ENCODE results near the gene KRTAP5-6. TPM values are rescaled to one million over a fixed set of nuclear protein-coding genes. Genes with fewer than 3 reads are reported as not detected.
A peak's percentile ranks its signal among the peaks of the same experiment; 100 is the strongest.

KRTAP5-6 gene
- total and polyA plus RNA-seq, 7 donors: not detected

DNA sequence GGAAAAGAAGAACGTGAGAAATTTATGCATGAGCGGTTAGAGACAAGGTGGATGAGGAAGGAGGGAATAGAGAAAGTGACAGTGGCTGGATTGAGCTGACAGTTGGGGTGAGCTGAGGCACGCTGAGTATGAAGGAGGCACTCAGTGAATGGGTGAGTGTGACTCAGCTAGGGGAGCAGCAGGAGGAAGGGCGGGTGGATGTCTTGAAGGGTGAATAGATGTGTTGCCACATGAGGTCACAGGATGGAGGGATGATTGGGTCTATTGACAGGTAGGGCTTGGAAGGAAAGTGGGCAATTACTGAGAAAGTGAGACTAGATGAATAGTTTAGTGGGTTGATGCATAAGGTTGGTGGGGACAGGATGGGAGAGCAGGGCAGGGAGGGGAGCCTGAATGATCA, 45.4 kb downstream of the KRTAP5-6 start:
- WGBS, 3 donors: 78 to 81% (median 81%) methylated on average over 4 of the region's 4 CpGs
- Histone ChIP-seq H3K36me3 (ENCODE audit: insufficient read depth in 1 of 2, low read depth in 1 of 2) (no peaks in the 10 kb centered on the region), H3K27me3 (ENCODE audit: insufficient read depth in 3 of 3, low read length in 2 of 3) (peaks cover 0 to 14% (median 4%) of the 10 kb centered on the region in 3 donors), H3K9me3 (no peaks in the 10 kb centered on the region), H3K4me1 (peaks cover 23% of the 10 kb centered on the region), H3K4me3 (no peak overlapping the region), H3K27ac (no peak overlapping the region)
- DNase-seq (no peak), ATAC-seq (no peak)
- intact Hi-C loops (cut with DNase I): loop anchor here in 1 of 2 donors (10.0 kb wide), 1 partner anchor 92 kb away; the partner anchor contains the start of genes SYT8 and TNNI2
- TF ChIP-seq, protein P1, sequence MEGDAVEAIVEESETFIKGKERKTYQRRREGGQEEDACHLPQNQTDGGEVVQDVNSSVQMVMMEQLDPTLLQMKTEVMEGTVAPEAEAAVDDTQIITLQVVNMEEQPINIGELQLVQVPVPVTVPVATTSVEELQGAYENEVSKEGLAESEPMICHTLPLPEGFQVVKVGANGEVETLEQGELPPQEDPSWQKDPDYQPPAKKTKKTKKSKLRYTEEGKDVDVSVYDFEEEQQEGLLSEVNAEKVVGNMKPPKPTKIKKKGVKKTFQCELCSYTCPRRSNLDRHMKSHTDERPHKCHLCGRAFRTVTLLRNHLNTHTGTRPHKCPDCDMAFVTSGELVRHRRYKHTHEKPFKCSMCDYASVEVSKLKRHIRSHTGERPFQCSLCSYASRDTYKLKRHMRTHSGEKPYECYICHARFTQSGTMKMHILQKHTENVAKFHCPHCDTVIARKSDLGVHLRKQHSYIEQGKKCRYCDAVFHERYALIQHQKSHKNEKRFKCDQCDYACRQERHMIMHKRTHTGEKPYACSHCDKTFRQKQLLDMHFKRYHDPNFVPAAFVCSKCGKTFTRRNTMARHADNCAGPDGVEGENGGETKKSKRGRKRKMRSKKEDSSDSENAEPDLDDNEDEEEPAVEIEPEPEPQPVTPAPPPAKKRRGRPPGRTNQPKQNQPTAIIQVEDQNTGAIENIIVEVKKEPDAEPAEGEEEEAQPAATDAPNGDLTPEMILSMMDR (IDR thresholded peaks at IDR 0.05): no peak

DNA sequence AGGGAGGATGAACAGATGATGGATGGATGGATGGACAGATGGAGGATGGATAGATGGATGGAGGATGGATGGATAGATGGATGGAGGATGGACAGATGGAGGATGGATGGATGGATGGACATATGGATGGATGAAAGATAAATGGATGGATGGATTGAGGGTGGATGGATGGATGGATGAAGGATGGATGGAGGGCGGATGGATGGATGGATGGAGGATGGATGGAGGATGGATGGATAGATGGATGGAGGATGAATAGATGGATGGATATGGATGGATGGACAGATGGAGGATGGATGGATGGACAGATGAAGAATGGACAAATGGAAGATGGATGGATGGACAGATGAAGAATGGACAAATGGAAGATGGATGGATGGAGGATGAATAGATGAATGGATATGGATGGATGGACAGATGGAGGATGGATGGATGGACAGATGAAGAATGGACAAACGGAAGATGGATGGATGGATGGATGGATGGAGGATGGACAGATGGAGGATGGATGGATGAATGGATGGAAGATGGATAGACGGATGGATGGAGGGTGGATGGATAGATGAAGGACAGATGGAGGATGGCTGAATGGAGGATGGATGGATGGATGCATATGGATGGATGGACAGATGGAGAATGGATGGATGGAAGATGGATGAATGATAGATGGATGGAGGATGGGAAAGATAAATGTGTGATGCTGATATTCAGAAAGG, 46.0 kb downstream of the KRTAP5-6 start:
- H3K27me3 ChIP-seq (ENCODE audit: insufficient read depth in 3 of 3, low read length in 2 of 3): peaks cover 0 to 9% (median 1%) of the 10 kb centered on the region in 3 donors
- H3K27ac ChIP-seq: no peak overlapping the region
- 89 to 91% (median 90%) methylated on average over 3 of the region's 3 CpGs for WGBS, 3 donors
- intact Hi-C loops (cut with DNase I): loop anchor here in 1 of 2 donors (10.0 kb wide), 1 partner anchor 92 kb away; the partner anchor contains the start of genes SYT8 and TNNI2
- DNase-seq (no peak), ATAC-seq (no peak)
- H3K4me1 ChIP-seq: peaks cover 23% of the 10 kb centered on the region
- TF ChIP-seq, protein P1 (IDR thresholded peaks at IDR 0.05): no peak
- no peak overlapping the region for H3K4me3 ChIP-seq
- H3K36me3 ChIP-seq (ENCODE audit: insufficient read depth in 1 of 2, low read depth in 1 of 2): no peaks in the 10 kb centered on the region
- no peaks in the 10 kb centered on the region for H3K9me3 ChIP-seq

DNA sequence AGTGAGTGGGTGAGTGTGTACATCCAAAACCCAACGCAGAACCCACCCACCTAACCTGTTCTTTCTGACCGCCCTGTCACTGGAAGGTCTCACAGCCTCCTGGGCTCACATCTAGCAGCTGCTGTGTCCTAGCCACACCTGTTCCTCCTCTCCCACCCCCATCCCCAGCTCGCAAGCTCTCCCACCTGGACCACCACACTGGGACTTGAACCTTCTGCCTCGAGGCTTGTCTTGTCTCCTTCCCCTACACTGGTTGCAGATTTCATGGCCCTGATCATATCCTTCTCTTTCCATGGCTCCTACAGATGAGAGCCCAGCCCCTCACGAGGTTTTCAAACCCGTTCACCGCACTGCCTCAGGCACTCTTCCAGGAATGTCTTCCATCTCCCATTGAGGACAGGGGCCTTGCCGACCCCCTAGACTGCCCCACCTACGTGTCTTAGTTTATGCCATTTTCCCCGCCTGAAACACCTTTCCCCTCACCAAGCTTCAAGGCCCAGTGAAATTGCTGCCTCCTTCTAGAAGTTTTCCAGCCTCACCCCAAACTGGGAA, 46.7 kb downstream of the KRTAP5-6 start:
- TF ChIP-seq, protein P1 (IDR thresholded peaks at IDR 0.05): no peak
- peaks cover 0 to 4% (median 1%) of the 10 kb centered on the region in 3 donors for H3K27me3 ChIP-seq (ENCODE audit: insufficient read depth in 3 of 3, low read length in 2 of 3)
- DNase-seq (peak in 1 of 2 donors; percentile 40), ATAC-seq (no peak)
- 82 to 88% (median 84%) methylated on average over 10 of the region's 10 CpGs for WGBS, 3 donors
- no peaks in the 10 kb centered on the region for H3K9me3 ChIP-seq
- no peak overlapping the region for H3K4me3 ChIP-seq
- intact Hi-C loops (cut with DNase I): loop anchor here in 1 of 2 donors (10.0 kb wide), 1 partner anchor 91 kb away; the partner anchor contains the start of genes SYT8 and TNNI2
- H3K36me3 ChIP-seq (ENCODE audit: insufficient read depth in 1 of 2, low read depth in 1 of 2): no peaks in the 10 kb centered on the region
- H3K27ac ChIP-seq: no peak overlapping the region
- H3K4me1 ChIP-seq: peaks cover 26% of the 10 kb centered on the region

DNA sequence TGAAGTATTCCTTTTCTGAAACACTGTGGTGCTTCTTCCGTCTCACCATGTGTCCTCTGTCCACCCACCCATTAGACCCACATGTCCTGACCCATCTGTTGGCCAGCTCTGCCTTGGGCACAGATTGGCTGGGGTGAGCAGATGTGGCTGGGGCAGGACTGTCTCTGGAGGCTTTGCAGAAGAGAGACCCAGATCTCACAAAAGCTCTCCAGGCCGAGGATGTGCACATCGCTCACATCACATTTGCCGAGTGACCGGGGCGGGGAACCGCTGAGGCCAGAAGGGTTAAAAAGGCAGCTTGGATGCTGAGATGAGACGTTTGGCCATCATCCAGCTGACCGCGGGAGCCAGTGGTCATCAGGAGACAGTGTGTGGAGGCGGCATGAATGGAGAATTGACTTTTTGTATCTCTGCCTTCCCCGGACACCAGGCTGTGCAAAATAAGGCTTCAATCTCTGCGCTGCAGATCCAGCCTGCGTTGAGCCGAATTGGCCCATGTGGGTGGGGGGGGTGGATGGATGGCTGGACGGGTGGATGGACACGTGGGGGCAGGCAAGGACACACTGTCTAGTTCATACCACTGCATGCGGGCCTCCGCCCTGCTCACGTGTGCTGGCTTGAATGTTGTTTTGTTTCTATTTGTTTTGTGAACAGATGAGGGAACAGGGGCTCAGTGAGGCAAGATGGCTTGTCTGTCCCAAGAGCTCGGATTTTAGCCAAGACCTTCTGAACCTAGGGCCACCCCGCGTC, 47.3 kb downstream of the KRTAP5-6 start:
- TF ChIP-seq, protein P1 (IDR thresholded peaks at IDR 0.05): no peak
- H3K36me3 ChIP-seq (ENCODE audit: insufficient read depth in 1 of 2, low read depth in 1 of 2): no peaks in the 10 kb centered on the region
- 20 to 31% (median 23%) methylated on average over 23 of the region's 23 CpGs for WGBS, 3 donors
- H3K27ac ChIP-seq: peak overlapping the region; percentile 41
- ATAC-seq: peak in 3 of 4 donors; percentile 25 to 53 (median 44)
- peaks cover 0 to 4% (median 1%) of the 10 kb centered on the region in 3 donors for H3K27me3 ChIP-seq (ENCODE audit: insufficient read depth in 3 of 3, low read length in 2 of 3)
- H3K4me3 ChIP-seq: no peak overlapping the region
- no peaks in the 10 kb centered on the region for H3K9me3 ChIP-seq
- intact Hi-C loops (cut with DNase I): loop anchor here in 1 of 2 donors (10.0 kb wide), 1 partner anchor 90 kb away; the partner anchor contains the start of genes SYT8 and TNNI2
- peaks cover 29% of the 10 kb centered on the region for H3K4me1 ChIP-seq
- DNase-seq: peak in 1 of 2 donors; percentile 83
